ENCODE measurements around the gene TMEM250.
A peak's percentile ranks its signal among the peaks of the same experiment; 100 is the strongest.
"Not testable (repeated sequence)": the region's sequence is repeated elsewhere in the genome, so short reads cannot be mapped to it uniquely, and the experiment has no call there.

The TMEM250 gene

DNA sequence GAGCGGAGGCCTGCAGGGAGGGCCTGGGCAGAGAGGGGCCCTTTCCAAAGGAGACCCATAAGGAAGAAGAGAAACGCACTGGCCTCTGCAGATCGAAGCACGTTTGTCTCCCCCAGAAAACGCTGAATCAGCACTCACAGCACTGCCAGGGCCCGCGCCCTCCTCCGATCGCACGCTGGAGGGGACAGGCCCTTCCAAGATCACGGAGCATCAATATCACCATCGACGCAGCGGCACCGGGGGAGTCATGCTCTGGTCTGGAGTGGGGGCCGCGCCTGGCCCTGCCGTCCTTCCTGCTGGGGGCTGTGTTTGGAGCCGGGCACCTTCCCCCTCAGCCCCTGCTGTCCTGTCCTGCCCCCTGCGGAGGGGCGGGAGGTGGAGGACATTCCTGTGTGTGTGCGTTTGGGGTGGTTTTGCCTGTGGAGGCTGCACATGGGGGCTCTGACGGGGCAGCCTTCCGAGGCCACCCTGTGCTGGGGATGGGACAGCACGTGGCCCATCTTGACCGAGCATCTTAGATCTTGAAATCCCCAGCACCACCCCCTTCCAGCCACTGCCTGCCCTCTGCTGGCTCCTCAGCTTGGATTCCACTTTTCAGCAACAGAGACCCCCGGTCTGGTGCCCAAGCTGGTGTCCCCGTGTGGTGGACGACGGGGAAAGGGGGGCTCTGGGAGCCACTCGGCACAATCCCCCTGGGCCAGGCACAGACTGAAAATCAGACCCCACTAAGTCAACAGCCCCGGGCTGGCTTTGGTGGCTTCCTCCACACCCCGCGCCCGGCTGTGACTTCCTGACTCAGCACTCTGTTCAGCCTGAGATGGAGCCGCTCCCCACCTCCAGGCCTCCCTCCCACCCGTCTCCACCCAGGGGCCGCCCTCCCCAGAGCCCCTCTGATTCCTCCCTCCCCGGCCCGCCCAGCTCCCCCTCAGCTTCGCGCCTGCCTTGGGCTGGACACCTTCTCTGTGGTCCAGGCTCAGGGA is 8.3 kb downstream of the TMEM250 start:
- no peak for DNase-seq

DNA sequence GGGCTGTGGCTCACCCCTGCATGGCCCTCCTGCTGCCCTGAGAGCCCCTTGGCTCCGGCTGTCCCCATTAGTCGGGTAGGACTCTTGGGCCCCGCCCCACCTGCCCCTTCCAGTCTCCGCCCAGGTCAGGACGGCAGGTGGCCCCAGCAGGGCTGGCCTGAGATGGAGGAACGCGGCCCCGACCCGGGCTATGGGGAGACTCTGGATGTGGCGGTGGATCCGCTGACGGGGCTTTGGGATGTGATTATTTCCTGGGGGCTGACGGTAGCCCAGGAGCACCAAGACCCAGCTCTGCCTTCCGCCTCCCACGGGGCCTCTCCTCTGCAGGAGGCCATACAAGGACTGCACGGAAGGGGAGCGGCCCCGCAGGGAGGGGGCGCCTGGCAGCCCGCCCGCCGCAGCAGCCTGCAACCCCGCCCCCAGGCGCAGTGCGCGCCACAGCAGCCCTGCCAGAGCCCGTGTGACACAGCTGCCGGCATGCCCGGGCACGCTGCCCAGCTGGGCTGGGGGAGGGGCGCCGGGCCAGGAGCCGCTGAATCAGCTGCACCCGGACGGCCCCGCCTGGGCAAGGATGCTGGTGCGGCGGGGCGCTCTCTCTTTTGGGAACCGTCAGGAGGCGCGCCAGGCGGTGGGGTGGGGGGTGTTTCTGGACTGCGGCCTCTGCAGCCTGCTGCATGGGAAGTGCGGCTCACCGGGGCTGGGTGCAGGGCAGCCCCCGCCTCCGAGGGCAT is 9.2 kb downstream of the TMEM250 start:
- peak; percentile 50 for DNase-seq

DNA sequence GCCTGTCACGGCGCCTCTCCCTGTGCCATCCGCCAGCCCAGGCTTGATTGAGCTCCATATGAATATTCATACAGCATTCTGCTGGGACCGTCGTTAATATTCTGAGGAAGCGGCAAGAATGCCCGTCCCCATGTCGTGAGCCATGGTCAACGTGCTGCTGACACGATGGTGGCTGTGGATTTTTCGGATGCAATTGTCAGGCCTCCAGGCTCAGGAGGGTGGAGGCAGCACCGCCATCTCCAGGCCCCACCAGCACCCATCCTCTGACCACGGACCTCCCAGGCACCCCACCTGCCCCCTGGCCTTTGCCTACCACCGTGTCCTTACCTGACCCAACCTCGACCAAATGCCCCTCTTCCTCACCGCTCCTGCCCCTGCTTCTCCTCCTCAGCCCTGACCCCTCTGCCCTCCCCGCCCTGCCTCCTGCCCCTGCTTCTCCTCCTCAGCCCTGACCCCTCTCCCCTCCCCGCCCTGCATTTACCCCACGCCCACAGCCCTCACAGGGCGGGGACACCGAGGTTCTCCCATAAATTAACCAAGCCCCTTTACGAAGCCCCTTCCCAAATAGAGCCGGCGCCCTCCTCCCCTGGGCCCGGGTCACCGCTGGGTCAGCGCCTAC is 9.9 kb downstream of the TMEM250 start:
- no peak for DNase-seq

DNA sequence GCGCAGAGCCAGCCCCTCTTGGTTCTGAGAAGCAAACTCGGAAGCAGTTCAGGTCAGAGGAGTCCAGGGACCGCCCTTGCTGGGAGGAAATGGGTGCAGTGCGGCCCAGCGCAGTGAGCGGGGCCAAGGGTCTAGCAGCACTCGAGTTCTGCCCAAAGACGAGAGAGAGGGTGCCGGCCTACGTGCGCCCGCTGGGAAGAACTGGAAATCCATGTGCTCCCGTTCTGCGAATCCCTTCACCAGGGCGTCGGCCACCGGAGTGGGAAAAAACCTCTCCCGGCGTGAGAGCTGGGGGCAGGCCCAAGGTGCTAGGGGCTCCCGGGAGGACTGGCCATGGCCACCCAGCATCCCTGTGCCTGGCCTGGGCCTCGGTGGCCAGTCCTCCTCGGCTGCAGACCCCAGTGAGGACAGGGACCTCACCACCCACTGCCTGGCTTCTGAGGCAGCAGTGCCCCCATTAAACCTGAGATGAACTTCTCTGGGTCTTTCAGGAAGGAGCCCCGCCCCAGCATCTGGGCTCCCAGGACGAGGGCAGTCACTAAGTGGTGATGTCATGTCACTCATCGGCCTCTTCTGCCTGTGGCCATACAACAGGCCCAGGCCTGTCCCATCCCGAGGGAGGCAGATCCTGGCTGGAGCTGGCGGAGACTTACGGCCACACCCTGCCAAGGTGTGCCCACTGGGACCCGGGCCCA is 10.6 kb downstream of the TMEM250 start:
- no peak for DNase-seq

GRCh38 chr9:136107155-136107952 is 11.3 kb downstream of the TMEM250 start:
- DNase-seq, result no peak

GRCh38 chr9:136105398-136106135 is 13.1 kb downstream of the TMEM250 start:
- no peak for DNase-seq

GRCh38 chr9:136104916-136105315 is 13.8 kb downstream of the TMEM250 start:
- no peak for DNase-seq

GRCh38 chr9:136104488-136104800 is 14.2 kb downstream of the TMEM250 start:
- no peak for DNase-seq

- DNase-seq, result no peak
Measured at GRCh38 chr9:136103651-136104487, 14.8 kb downstream of the TMEM250 start.

- not testable (repeated sequence) for DNase-seq
Measured at GRCh38 chr9:136101615-136102074, 17.0 kb downstream of the TMEM250 start.

- DNase-seq, result no peak
Measured at GRCh38 chr9:136100700-136101614, 17.7 kb downstream of the TMEM250 start.

GRCh38 chr9:136099542-136099941 is 19.1 kb downstream of the TMEM250 start:
- no peak for DNase-seq

DNA sequence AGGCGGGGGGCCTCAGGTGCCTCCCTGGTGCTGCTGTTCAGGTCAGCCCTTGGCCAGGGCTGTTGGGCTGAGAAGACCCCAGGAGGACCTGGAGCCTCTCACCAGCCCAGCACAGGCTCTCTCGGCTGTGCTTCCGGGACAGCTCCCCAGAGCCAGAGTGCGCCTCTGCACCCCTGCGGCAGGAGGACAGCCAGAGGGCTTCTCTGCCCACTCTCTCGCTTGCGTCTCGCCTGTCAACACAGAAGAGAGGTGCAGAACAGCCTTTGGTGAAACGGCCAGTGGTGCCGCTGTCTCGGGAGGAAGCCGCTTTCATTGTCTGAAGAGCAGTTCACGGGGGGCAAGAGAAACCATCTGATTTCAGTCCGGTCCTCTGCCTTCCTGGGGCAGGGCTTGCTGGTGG is 19.8 kb downstream of the TMEM250 start:
- DNase-seq, result no peak

GRCh38 chr9:136098210-136098609 is 20.5 kb downstream of the TMEM250 start:
- DNase-seq, result no peak

GRCh38 chr9:136096505-136097001 is 22.1 kb downstream of the TMEM250 start:
- DNase-seq, result peak; percentile 7

DNA sequence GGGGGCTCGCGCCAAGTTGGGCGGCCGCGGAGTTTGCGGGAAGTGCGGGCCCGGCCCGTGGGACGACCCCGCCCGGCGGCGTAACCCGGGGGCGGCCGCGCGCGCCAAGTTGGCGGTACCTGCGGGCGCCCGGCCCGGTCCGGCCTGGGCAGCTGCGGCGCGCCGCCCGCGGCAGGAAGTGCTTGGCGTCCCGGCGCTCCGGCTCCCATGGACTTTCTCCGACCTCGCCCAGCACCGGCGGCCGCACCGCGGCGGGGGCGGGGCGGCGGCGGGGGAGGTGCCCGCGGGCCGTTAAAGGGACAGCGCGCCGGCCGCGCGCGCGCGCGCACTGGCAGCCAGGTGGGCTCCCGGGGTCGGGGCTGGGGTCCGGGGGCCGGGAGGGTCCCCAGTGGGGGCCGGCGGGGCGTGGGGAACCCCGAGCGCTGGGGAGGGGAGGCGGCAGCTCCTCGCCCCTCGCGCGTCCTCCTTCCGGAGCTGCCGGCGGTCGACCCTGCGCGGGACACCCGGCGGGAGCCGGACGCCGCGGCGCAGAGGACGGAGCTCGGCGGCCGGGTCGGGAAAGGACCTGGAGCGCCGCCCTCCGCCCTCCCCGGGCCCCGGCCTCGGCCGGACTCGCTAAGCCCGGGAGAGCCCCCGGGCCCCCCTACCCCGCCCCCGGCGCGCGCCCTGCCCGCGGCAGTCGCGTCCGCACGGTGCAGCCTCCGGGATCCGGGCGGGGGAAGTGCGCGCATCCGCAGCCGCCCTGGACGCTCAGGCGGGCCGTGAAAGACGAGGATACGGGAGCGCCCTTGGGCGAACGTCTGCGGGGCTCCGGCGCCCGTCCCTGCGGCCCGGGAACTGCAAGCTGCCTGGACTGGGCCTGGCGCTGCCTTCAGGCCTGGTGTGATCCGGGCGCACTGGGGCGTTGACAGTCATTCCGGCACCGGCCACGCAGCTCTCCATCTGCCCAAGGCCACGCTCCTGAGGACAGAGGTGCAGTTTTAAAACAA is 23.3 kb downstream of the TMEM250 start, which contains the start of gene NACC2:
Gene NACC2, minus strand, starts transcription at position 220 of the 989 bp plus-strand sequence. CDS start 44,768 bp downstream, outside the sequence.
- DNase-seq, result peak; percentile 52

Measured in OCI-M1 (cell line).